GM04503 (cell line): Measurements from ENCODE around the gene HCAR3.
"Not testable (repeated sequence)": the region's sequence is repeated elsewhere in the genome, so short reads cannot be mapped to it uniquely, and the experiment has no call there.

ENCODE experiments used
- DNase-seq: peaks from one replicate; pipeline ENCODE4 v3.0.0-alpha.2; 2012; ENCODE audit warnings: low read depth

HCAR3 gene

GRCh38 chr12:122722387-122722786, 5.8 kb upstream of the HCAR3 start:
- DNase-seq: no peak

- DNase-seq: no peak
Measured at GRCh38 chr12:122721057-122721545, 4.5 kb upstream of the HCAR3 start.

GRCh38 chr12:122715211-122715610, 1.4 kb downstream of the HCAR3 start:
- DNase-seq: not testable (repeated sequence)

GRCh38 chr12:122713491-122714188, 3.0 kb downstream of the HCAR3 start:
- not testable (repeated sequence) for DNase-seq

- not testable (repeated sequence) for DNase-seq
Measured at GRCh38 chr12:122711266-122711665, 5.3 kb downstream of the HCAR3 start.

GRCh38 chr12:122710341-122710740, 6.3 kb downstream of the HCAR3 start:
- not testable (repeated sequence) for DNase-seq

GRCh38 chr12:122709287-122709686, 7.3 kb downstream of the HCAR3 start:
- DNase-seq: not testable (repeated sequence)

GRCh38 chr12:122703841-122704240, 12.8 kb downstream of the HCAR3 start:
- not testable (repeated sequence) for DNase-seq

- DNase-seq: not testable (repeated sequence)
Measured at GRCh38 chr12:122702890-122703611, 13.6 kb downstream of the HCAR3 start, which contains the start of gene HCAR2. Gene HCAR2 (minus strand): TSS chr12:122703357. CDS start chr12:122703283, 74 bp downstream.

GRCh38 chr12:122701481-122701880, 15.1 kb downstream of the HCAR3 start:
- not testable (repeated sequence) for DNase-seq

GRCh38 chr12:122700038-122700710, 16.4 kb downstream of the HCAR3 start:
- not testable (repeated sequence) for DNase-seq

- not testable (repeated sequence) for DNase-seq
Measured at GRCh38 chr12:122696922-122697321, 19.7 kb downstream of the HCAR3 start.

GRCh38 chr12:122691566-122691965, 25.0 kb downstream of the HCAR3 start:
- DNase-seq: no peak

GRCh38 chr12:122688291-122688690, 28.3 kb downstream of the HCAR3 start:
- no peak for DNase-seq

- no peak for DNase-seq
Measured at GRCh38 chr12:122687086-122687485, 29.5 kb downstream of the HCAR3 start.

- DNase-seq: no peak
Measured at GRCh38 chr12:122686538-122686937, 30.1 kb downstream of the HCAR3 start.

GRCh38 chr12:122684297-122684813, 32.3 kb downstream of the HCAR3 start:
- no peak for DNase-seq

- peak; percentile 73 for DNase-seq
Measured at GRCh38 chr12:122681814-122682213, 34.8 kb downstream of the HCAR3 start.

GRCh38 chr12:122680989-122681388, 35.6 kb downstream of the HCAR3 start:
- not testable (repeated sequence) for DNase-seq

GRCh38 chr12:122676781-122677180, 39.8 kb downstream of the HCAR3 start:
- DNase-seq: not testable (repeated sequence)

GRCh38 chr12:122676015-122676414, 40.6 kb downstream of the HCAR3 start:
- DNase-seq: not testable (repeated sequence)

- no peak for DNase-seq
Measured at GRCh38 chr12:122672515-122672914, 44.1 kb downstream of the HCAR3 start.
